Stimulated activated CD8-positive, alpha-beta memory T cell treated with anti-CD3 and anti-CD28 coated beads, Interleukin-15, amount 100 ng/mL, for 24 hours (primary cell): ENCODE data around the gene ZMYND8.

Source experiments
- DNase-seq: peaks from one replicate; pipeline ENCODE4 v3.0.0-alpha.2; 2020; ENCODE audit warnings: low read depth

Gene ZMYND8

GRCh38 chr20:47353692-47354463 lies 2.6 kb downstream of the ZMYND8 start:
- DNase-seq = no peak

DNA sequence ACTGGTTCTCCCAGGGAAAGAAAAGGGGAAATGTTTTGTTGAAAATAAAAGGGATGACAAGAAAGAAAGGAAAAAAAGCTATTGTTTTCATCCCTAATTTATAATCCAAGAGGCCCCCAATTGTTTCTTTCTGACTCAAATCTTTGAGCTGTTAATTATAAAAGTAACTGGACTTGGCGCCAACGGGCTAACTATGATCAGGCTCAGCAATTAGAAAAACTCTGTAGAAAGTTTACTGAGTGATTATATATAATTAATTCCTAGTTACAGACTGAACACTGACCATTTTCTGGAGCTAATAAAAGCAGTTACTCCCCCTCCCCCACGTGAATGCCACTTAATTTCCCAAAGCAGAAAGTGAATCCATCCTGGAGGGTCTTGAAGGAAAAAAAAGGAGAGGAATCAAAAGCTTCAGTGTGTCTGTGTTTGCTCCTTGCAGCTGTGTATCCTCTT lies 3.2 kb downstream of the ZMYND8 start:
- DNase-seq = no peak

DNA sequence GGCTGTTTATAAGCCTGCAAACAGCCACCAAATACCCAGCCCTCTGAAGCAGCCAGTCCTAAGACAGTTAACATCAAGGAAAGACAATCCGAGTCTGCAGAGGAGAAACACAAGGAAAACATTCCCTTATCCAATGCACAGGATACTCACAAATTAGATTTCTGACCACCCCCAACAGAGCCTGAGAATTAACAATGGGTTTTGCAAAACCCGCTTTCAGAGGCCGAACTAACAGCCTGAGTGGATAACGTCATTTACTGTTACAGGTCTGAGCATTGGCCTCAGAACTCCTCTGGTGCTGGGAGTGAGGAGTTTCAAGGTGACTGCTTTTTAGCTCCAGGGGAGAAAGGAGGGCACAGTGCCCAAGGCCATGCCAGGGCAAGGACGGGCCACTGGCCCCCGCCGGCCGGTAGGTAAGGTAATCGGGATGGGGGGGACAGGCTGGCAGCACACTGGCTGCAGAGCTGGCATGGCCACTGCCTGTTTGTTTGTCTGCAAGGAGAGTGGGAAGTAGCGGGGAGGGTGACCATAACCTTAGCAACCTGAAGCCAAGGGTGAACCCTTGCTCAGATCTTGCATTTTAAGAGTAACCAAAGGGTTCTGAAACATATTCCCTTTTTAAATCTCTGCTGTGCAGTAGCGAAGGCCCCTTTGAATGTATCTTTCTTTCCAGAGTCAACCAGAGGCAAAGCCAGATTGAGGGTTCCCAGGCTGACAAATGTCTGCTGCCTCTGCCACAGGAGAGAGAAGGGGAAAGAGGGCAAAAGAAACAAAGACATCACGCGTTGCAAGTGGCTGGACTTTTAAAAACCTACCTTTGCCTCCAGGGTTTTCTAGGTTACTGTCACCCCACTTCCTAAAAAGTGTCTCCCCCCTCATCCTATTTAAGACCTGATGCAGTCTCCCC lies 3.9 kb downstream of the ZMYND8 start:
- DNase-seq = no peak

GRCh38 chr20:47351643-47352331 lies 4.7 kb downstream of the ZMYND8 start:
- DNase-seq = no peak

GRCh38 chr20:47350691-47351545 lies 5.6 kb downstream of the ZMYND8 start:
- DNase-seq = no peak

DNA sequence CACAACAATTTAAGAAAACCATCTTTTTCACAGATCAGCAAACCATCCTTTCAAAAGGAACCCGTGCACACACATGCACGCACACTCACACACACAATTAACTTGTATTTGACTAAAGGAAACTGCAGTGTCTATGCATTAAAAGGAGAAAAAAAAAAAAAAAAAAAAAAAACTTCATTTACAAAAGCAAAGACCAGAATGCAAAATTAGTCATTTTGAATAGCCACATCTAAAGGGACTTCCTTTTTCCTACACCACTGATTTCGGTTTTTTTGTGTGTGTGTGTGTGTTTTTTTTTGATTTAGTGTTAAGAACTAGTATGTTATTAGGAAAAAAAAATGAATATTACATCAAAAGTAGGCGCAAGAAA lies 6.3 kb downstream of the ZMYND8 start:
- no peak for DNase-seq

GRCh38 chr20:47349365-47350180 lies 6.9 kb downstream of the ZMYND8 start:
- DNase-seq = no peak

- no peak for DNase-seq
Measured at GRCh38 chr20:47348539-47349142, 7.9 kb downstream of the ZMYND8 start.

- no peak for DNase-seq
Measured at GRCh38 chr20:47347661-47348435, 8.7 kb downstream of the ZMYND8 start.

GRCh38 chr20:47346172-47346571 lies 10.3 kb downstream of the ZMYND8 start:
- DNase-seq = no peak

DNA sequence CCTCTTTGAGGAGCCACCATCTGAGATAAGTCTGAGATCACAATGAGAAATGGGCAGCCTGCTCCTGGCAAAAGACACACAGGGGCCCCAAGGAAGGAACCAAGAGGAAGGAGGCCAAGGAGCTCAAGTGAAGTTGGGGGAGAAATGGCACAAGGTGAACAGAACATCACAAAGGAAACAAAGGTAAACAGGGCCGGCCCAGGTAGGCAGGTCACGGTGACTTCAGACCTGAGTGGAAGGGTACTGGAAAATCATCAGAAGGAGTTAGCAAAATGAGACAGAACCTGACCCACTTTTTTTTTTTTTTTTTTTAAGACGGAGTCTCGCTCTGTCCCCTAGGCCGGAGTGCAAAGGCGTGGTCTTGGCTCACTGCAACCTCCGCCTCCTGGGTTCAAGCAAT lies 11.3 kb downstream of the ZMYND8 start:
- no peak for DNase-seq

DNA sequence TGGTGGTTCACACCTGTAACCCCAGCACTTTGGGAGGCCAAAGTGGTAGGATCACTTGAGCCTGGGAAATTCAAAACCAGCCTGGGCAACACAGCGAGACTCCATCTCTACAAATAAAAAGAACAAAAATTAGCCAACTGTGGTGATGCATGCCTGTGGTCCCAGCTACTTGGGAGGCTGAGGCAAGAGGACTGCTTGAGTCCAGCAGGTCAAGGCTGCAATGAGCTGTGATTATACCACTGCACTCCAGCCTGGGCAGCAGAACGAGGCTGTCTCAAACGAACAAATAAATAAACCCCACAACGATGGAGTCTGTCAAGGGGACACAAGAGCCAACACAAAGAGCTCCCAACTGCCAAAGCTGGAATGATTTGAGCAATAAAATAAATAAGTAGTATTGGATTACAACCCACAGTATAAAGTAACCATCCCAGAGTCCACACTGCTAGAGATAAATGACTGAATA lies 13.5 kb downstream of the ZMYND8 start:
- DNase-seq = no peak

DNA sequence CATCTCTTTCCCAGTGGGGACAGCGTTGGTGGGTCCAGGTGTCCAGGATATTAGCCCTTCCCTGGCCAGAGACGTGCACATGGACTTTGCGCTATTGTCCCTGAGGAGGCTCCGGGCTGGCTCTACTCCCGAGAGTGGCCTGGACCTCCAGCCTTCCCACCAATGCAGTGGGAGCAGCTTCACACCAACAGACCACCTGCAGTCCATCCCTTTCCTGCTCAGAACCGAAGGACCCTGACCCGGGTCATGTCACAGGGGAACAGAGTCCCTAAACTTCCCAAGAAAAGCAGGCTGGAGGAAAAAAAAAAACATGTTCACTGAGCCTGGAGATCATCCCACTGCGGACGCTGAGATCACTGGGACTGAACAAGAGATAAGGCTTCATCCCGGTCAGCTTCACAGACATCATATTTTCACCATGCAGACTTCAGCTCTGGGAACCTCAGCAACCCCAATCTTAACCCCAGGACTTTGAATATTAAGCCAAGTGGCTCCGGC lies 18.3 kb downstream of the ZMYND8 start:
- no peak for DNase-seq

GRCh38 chr20:47337413-47337812 lies 19.1 kb downstream of the ZMYND8 start:
- no peak for DNase-seq

- no peak for DNase-seq
Measured at GRCh38 chr20:47336129-47336754, 20.3 kb downstream of the ZMYND8 start.

- DNase-seq = no peak
Measured at GRCh38 chr20:47335251-47336128, 21.0 kb downstream of the ZMYND8 start.

DNA sequence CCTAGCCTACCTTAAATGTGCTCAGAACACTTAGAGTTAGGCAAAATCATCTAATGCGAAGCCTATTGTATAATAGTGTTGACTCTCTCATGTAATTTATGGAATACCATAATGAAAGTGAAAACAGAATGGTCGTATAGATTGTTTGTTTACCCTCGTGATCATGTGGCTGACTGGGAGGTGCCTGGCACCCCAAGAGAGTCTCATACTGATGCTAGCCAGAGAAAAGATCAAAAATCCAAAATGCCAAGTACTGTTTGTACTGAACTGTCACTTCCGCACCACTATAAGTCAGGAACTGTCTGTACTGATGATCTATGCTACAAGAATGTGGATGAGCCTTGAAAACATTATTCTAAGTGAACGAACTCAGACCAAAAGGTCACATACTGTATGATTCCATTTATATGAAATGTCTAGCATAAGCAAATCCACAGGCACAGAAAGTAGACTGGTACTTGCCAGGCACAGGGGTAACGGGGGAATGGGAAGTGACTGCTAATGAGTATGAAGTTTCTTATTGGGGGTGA lies 22.4 kb downstream of the ZMYND8 start:
- DNase-seq = no peak
